Measurements from ENCODE around the gene TMEM59L.
"Not testable (repeated sequence)": the region's sequence is repeated elsewhere in the genome, so short reads cannot be mapped to it uniquely, and the experiment has no call there.

Gene TMEM59L

GRCh38 chr19:18594824-18595373, 17.8 kb upstream of the TMEM59L start:
- DNase-seq (ENCODE audit: low read depth, low spot score), result no peak
- Histone ChIP-seq H3K27ac (ENCODE audit: low read length) (no peak overlapping the region), H3K4me1 (ENCODE audit: control insufficient read depth, insufficient read depth, low read length) (peaks cover 21% of the 10 kb centered on the region), H3K4me3 (ENCODE audit: low read length) (no peak overlapping the region; the same call in 1 of the 2 replicates), H3K27me3 (ENCODE audit: control insufficient read depth, insufficient read depth, low read length) (no peaks in the 10 kb centered on the region), H3K36me3 (ENCODE audit: control insufficient read depth, insufficient read depth, low read length) (0 out of 2 replicates have a peak, but pooled peaks cover 3% of the 10 kb centered on the region), H3K9me3 (ENCODE audit: control insufficient read depth, insufficient read depth, low read length) (no peaks in the 10 kb centered on the region)
- WGBS (ENCODE audit: insufficient coverage, insufficient read length), result no CpG with 5 or more reads among the region's 26 CpGs

- no peak overlapping the region for H3K4me3 ChIP-seq (ENCODE audit: low read length)
- no peak overlapping the region for H3K27ac ChIP-seq (ENCODE audit: low read length)
- no peaks in the 10 kb centered on the region for H3K27me3 ChIP-seq (ENCODE audit: control insufficient read depth, insufficient read depth, low read length)
- peaks cover 21% of the 10 kb centered on the region for H3K4me1 ChIP-seq (ENCODE audit: control insufficient read depth, insufficient read depth, low read length)
- H3K36me3 ChIP-seq (ENCODE audit: control insufficient read depth, insufficient read depth, low read length), result 0 out of 2 replicates have a peak, but pooled peaks cover 3% of the 10 kb centered on the region
- DNase-seq (ENCODE audit: low read depth, low spot score), result no peak
- no CpG with 5 or more reads among the region's 6 CpGs for WGBS (ENCODE audit: insufficient coverage, insufficient read length)
- H3K9me3 ChIP-seq (ENCODE audit: control insufficient read depth, insufficient read depth, low read length), result no peaks in the 10 kb centered on the region
These were observed 17.2 kb upstream of the TMEM59L start for GRCh38 chr19:18595475-18595874.

GRCh38 chr19:18596752-18597157, 15.9 kb upstream of the TMEM59L start:
- H3K9me3 ChIP-seq (ENCODE audit: control insufficient read depth, insufficient read depth, low read length), result no peaks in the 10 kb centered on the region
- peaks cover 17% of the 10 kb centered on the region for H3K4me1 ChIP-seq (ENCODE audit: control insufficient read depth, insufficient read depth, low read length)
- H3K27me3 ChIP-seq (ENCODE audit: control insufficient read depth, insufficient read depth, low read length), result no peaks in the 10 kb centered on the region; the same call in 1 of the 2 replicates
- no CpG with 5 or more reads among the region's 21 CpGs for whole genome bisulfite sequencing (ENCODE audit: insufficient coverage, insufficient read length)
- H3K4me3 ChIP-seq (ENCODE audit: low read length), result no peak overlapping the region
- no peaks in the 10 kb centered on the region for H3K36me3 ChIP-seq (ENCODE audit: control insufficient read depth, insufficient read depth, low read length)
- no peak overlapping the region for H3K27ac ChIP-seq (ENCODE audit: low read length)
- DNase-seq (ENCODE audit: low read depth, low spot score), result no peak

- H3K27ac ChIP-seq (ENCODE audit: low read length), result no peak overlapping the region
- H3K9me3 ChIP-seq (ENCODE audit: control insufficient read depth, insufficient read depth, low read length), result no peaks in the 10 kb centered on the region
- no peaks in the 10 kb centered on the region for H3K36me3 ChIP-seq (ENCODE audit: control insufficient read depth, insufficient read depth, low read length)
- H3K27me3 ChIP-seq (ENCODE audit: control insufficient read depth, insufficient read depth, low read length), result peaks cover 7% of the 10 kb centered on the region; the same call in 1 of the 2 replicates
- peaks cover 17% of the 10 kb centered on the region for H3K4me1 ChIP-seq (ENCODE audit: control insufficient read depth, insufficient read depth, low read length)
- no peak overlapping the region for H3K4me3 ChIP-seq (ENCODE audit: low read length)
- no peak for DNase-seq (ENCODE audit: low read depth, low spot score)
- WGBS (ENCODE audit: insufficient coverage, insufficient read length), result no CpG with 5 or more reads among the region's 25 CpGs
These were observed 14.6 kb upstream of the TMEM59L start for GRCh38 chr19:18597809-18598660.

- no peaks in the 10 kb centered on the region for H3K9me3 ChIP-seq (ENCODE audit: control insufficient read depth, insufficient read depth, low read length)
- H3K4me1 ChIP-seq (ENCODE audit: control insufficient read depth, insufficient read depth, low read length), result peaks cover 17% of the 10 kb centered on the region
- WGBS (ENCODE audit: insufficient coverage, insufficient read length), result no CpG with 5 or more reads among the region's 20 CpGs
- no peak overlapping the region for H3K27ac ChIP-seq (ENCODE audit: low read length)
- DNase-seq (ENCODE audit: low read depth, low spot score), result no peak
- peaks cover 19% of the 10 kb centered on the region for H3K27me3 ChIP-seq (ENCODE audit: control insufficient read depth, insufficient read depth, low read length)
- no peak overlapping the region for H3K4me3 ChIP-seq (ENCODE audit: low read length)
- no peaks in the 10 kb centered on the region; the same call in 1 of the 2 replicates for H3K36me3 ChIP-seq (ENCODE audit: control insufficient read depth, insufficient read depth, low read length)
These were observed 13.2 kb upstream of the TMEM59L start for GRCh38 chr19:18599485-18599884.

GRCh38 chr19:18600692-18601397, 11.8 kb upstream of the TMEM59L start:
- peaks cover 32% of the 10 kb centered on the region for H3K27me3 ChIP-seq (ENCODE audit: control insufficient read depth, insufficient read depth, low read length)

GRCh38 chr19:18601875-18602274, 10.8 kb upstream of the TMEM59L start:
- H3K27me3 ChIP-seq (ENCODE audit: control insufficient read depth, insufficient read depth, low read length), result peaks cover 37% of the 10 kb centered on the region
- WGBS (ENCODE audit: insufficient coverage, insufficient read length), result no CpG with 5 or more reads among the region's 4 CpGs
- H3K4me3 ChIP-seq (ENCODE audit: low read length), result no peak overlapping the region
- DNase-seq (ENCODE audit: low read depth, low spot score), result no peak
- H3K27ac ChIP-seq (ENCODE audit: low read length), result no peak overlapping the region
- no peaks in the 10 kb centered on the region; the same call in 1 of the 2 replicates for H3K36me3 ChIP-seq (ENCODE audit: control insufficient read depth, insufficient read depth, low read length)
- H3K4me1 ChIP-seq (ENCODE audit: control insufficient read depth, insufficient read depth, low read length), result peaks cover 8% of the 10 kb centered on the region
- no peaks in the 10 kb centered on the region for H3K9me3 ChIP-seq (ENCODE audit: control insufficient read depth, insufficient read depth, low read length)

More at GRCh38 chr19:18600692-18601397, 11.8 kb upstream of the TMEM59L start:
- not testable (repeated sequence) for H3K9me3 ChIP-seq (ENCODE audit: control insufficient read depth, insufficient read depth, low read length); H3K36me3 ChIP-seq (ENCODE audit: control insufficient read depth, insufficient read depth, low read length); H3K27ac ChIP-seq (ENCODE audit: low read length); DNase-seq (ENCODE audit: low read depth, low spot score); H3K4me3 ChIP-seq (ENCODE audit: low read length)
- peaks cover 13% of the 10 kb centered on the region for H3K4me1 ChIP-seq (ENCODE audit: control insufficient read depth, insufficient read depth, low read length)
- WGBS (ENCODE audit: insufficient coverage, insufficient read length), result no CpG with 5 or more reads among the region's 15 CpGs

- Histone ChIP-seq H3K36me3 (ENCODE audit: control insufficient read depth, insufficient read depth, low read length) (no peaks in the 10 kb centered on the region; the same call in 1 of the 2 replicates), H3K9me3 (ENCODE audit: control insufficient read depth, insufficient read depth, low read length) (no peaks in the 10 kb centered on the region), H3K27me3 (ENCODE audit: control insufficient read depth, insufficient read depth, low read length) (peaks cover 52% of the 10 kb centered on the region), H3K4me3 (ENCODE audit: low read length) (peak overlapping the region; percentile 18; the same call in 1 of the 2 replicates), H3K4me1 (ENCODE audit: control insufficient read depth, insufficient read depth, low read length) (peaks cover 7% of the 10 kb centered on the region), H3K27ac (ENCODE audit: low read length) (no peak overlapping the region)
- no peak for DNase-seq (ENCODE audit: low read depth, low spot score)
- no CpG with 5 or more reads among the region's 32 CpGs for WGBS (ENCODE audit: insufficient coverage, insufficient read length)
These were observed 9.3 kb upstream of the TMEM59L start for GRCh38 chr19:18603255-18603957.

- no CpG with 5 or more reads among the region's 26 CpGs for WGBS (ENCODE audit: insufficient coverage, insufficient read length)
- H3K9me3 ChIP-seq (ENCODE audit: control insufficient read depth, insufficient read depth, low read length), result no peaks in the 10 kb centered on the region
- peak overlapping the region; percentile 12; the same call in 1 of the 2 replicates for H3K4me3 ChIP-seq (ENCODE audit: low read length)
- peaks cover 5% of the 10 kb centered on the region for H3K4me1 ChIP-seq (ENCODE audit: control insufficient read depth, insufficient read depth, low read length)
- no peak overlapping the region for H3K27ac ChIP-seq (ENCODE audit: low read length)
- DNase-seq (ENCODE audit: low read depth, low spot score), result no peak
- peaks cover 59% of the 10 kb centered on the region for H3K27me3 ChIP-seq (ENCODE audit: control insufficient read depth, insufficient read depth, low read length)
- H3K36me3 ChIP-seq (ENCODE audit: control insufficient read depth, insufficient read depth, low read length), result no peaks in the 10 kb centered on the region; the same call in 1 of the 2 replicates
These were observed 8.5 kb upstream of the TMEM59L start for GRCh38 chr19:18603958-18604819.
